HG03280 (cell line): ENCODE data around the gene RUBCNL.

Experiments used
- ATAC-seq: cut with Tn5 transposase; IDR thresholded peaks from one replicate; pipeline ENCODE4 v1.9.1; 2021; ENCODE audit warnings: mild to moderate bottlenecking, moderate library complexity; ENCODE audit not compliant: unreplicated experiment

Gene RUBCNL

DNA sequence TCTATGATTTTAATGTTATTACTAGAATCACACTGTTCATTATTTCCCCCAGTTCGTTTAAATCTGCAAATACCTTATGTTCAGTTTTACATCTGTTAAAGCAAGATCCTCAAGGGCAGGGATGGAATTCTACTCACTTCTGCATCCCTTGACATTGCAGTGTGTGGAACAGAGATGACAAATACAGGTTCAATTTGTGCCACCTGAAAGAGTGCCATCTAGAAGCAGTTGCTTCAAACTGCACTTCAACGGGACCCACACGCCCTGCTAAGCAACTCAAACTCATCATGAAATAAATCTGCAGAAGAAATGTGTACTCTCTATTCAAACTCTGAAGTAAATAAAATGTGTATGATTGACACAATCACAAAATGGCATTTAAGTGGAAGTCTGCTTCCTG is 44.5 kb downstream of the RUBCNL start:
- ATAC-seq, result no peak

DNA sequence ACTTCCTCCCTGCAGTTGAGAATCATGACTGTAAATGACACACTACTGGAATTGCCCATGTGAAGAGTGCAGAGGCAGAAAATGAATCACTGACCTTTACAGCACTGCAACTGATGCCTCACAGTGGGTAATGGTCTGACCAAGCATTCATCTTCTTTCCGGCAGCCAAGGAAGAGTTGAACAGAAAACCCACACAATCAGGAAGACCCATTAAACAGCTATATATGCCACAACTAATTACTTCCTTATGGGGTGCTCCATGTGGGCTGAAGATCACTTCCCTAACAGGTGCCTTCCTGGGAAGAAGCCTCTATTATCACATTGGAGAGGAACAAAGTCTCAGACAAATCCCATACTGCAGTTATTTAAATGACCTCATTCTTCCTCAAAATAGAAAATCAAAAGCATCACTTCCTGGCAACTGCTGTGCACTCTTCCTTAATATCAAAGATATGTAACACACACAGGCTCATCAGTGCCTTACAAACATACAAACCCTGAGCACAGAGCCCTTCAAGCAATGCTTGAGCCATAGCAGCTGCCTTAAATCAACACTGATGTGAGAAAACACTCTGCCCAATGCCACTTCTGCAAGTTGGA is 45.8 kb downstream of the RUBCNL start:
- ATAC-seq, result no peak

DNA sequence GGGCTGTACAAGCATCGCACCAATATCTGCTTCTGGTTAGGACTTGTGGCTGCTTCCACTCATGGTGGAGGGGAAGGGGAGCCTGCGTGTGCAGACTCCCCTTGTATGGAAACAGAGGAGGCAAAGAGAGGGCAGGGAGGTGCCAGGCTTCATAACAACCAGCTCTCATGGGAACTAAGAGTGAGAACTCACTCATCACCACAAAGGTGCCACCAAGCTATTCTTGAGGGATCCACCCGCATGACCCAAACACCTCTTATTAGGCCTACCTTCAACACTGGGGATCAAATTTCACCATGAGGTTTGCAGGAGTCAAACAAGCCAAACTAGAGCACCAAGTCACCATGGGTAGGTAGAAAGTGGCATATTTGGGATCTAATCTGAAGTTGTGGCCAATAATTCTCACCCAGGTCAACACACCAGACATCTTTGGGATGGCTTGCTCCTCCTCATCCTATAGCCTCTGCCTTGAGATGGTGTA is 46.4 kb downstream of the RUBCNL start:
- no peak for ATAC-seq

DNA sequence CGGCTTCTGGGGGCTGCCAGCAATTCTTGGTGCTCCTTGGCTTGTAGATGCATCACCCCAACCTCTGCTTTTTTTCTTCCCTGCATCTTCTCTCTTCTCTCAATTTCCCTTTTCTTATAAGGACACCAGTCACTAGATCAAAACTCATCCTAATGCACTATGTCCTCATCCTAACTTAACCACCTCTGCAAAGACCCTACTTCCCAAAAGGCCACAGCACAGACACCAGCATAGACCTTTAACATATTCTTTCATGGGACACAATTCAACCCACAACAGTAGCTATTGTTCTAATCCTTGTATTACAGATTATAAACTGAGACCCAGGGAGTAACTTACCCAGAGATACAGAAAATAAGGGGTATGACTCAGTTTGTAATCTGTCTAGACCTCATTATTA is 47.0 kb downstream of the RUBCNL start:
- no peak for ATAC-seq

DNA sequence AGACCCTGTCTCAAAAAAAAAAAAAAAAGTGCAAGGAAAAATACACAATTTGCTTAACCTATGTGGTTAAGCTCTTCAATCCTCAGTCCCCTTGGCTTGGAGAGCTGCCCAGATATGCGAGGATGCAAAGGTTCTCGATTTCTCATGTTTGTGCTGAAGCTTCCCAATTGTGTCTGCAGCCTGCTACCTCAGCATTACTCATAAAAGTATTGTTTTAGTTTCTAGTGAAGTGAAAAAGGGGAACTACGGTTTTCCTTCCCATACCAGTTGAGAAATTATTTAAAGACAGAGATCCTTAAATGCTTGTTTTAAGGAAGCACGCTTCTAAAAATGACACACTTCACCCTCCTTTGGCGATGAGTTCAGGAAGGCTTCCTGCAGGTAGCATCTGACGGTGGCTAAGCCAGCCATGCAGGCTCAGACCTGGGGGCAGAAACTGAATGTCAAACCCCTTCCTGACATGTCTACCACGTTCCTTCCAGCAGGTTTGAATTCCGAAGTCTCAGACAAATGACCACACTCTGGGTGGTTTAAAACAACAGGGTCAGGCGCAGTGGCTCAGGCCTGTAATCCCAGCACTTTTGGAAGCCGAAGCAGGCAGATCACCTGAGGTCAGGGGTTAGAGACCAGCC is 47.9 kb downstream of the RUBCNL start:
- ATAC-seq, result no peak

DNA sequence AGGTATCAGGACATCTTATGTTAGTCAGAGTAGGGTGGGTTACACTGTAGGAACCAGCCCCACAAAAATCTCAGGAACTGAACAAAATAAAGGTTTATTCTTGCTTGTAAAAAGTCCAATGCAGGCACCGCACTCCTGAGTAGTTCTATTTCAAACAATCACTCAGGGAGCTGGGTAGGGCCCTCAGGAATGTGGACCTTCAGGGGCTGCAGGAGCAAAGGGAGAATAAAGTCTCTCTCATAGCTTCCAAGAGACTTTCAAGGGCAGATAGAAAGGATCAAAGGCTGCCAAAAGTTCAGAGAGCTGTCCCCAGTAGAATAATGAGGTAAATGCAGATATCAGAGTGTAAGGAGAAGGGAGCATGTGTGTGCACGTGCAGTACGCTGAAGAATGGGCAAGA is 49.4 kb downstream of the RUBCNL start:
- no peak for ATAC-seq

DNA sequence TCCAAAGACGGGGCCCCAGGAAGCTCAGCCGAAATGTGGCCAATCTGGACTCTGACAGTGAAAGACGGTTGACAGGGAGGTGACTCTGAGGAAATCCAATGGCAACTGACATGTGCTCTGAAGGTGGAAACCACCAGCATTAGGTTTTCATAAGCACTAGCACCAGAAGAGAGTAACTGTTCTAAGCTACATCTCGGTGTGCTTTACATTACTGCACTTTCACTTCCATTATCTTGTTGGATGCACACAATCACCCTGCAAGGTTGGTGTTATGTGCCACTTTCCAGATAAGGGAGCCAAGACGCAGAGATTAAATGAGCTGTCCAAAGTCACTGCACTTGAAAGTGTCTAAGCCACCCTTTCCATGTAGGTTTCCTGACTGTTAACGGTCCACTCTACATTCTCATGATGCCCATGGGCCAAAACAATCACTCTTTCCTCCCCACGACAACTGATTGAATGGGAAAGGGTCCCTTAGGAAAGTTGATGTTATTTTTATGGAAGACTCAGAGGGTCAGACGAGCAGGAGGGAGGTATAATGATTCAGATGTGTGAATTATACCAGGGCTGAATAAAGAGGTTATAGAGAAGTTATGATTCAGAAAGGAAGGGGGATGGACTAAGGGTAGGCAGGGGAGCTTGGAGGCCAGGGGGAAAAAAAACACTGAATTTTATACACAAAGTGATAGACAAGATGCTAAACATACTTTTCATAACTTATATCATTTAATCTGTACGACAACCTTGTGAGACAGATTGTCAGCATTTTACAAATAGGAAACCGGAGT is 52.8 kb downstream of the RUBCNL start:
- ATAC-seq, result no peak

DNA sequence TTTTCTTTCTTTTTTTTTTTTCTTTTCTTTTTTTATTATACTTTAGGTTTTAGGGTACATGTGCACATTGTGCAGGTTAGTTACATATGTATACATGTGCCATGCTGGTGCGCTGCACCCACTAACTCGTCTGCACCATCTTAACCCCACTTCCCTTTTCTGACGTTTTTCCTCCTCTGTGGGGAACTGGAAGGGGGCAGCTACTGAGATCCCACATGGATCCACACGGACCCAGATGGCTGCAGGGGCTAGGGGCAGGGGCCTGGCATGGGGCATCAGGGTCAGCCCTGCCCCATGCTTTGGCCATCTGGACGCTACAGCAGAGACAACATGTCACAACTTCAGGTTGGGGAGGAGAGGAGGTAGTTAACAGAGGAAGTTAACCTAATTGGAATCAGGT is 54.3 kb downstream of the RUBCNL start:
- no peak for ATAC-seq

DNA sequence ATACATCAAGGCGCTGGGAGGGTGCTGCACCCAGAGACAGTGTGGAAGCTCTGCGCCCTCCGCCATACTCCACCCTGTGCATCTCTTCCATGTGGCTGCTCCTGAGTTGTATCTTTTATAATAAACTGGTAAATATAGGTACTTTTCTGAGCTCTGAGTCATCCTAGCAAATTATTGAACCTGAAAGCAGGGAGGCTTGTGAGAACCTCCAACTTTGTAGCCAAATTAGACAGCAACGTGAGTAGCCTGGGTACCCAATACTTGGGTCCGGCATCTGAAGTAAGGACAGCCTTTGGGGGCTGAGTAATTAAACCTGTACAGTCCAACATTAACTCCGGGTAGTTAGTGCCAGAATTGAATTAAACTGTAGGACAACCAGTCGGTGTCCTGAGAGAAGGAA is 57.4 kb downstream of the RUBCNL start:
- ATAC-seq, result no peak

DNA sequence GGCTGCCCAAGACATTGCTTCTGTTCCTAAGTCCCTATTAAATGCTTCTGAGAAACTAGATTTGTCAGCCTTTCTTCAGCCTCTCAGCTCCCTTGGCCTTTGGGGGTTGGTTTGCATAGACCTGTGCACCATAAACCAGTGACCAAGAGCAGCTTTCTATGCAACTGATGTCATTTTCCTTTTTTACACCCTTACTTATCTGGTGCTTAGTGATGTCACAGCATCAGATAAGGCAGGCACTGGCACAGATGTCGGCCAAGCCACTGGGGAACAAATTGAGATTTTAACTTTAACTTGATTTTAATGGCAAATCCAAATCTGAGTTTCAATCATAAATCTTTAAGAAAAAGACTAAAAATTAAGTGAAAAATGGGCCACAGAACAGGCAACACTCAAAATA is 59.8 kb downstream of the RUBCNL start:
- ATAC-seq, result no peak

DNA sequence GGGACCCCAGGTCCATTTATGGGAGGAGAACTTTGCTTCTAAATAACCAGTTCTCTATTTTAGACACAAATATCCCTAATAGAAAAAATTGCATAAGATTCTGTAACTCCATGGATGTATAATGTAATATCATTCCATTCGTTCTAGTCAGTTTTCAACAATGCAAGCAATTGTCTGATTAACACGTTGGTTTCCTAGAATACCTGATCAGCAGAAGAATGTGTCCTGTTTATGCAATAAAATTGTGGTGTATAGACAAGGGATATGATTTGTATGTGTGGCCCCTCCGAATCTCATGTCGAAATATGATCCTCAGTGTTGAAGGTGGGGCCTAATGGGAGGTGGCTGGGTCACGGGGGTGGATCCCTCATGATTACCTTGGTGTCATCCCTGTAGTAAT is 62.1 kb downstream of the RUBCNL start:
- ATAC-seq, result no peak

DNA sequence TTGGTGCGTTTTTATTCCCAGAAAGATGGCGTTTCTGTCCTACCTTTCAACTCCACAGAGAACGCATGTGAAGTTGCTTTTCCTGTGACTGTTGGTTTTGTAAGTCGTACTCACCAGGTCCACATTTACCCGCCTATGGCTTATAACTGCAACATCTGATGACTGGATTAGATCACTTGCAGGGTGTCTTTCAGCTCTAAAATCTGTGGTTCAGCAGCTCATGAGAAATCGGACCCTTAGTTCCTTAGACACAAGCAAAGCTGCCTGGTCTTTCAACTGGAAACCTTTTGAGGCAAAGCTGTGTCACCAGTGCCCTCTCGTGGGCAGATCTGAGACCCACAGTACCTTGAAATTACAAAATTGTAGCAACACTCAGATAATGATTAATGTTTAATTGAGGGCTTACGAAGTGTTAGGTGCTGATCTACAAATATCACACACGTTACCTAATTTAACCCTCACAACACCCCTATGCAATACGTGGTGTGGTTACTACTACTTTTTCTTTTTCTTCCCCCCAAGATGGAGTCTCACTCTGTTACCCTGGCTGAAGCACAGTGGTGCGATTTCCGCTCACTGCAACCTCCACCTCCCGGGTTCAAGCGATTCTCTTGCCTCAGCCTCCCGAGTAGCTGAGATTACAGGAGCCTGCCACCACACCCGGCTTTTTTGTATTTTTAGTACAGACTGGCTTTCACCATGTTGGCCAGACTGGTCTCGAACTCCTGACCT is 65.4 kb downstream of the RUBCNL start:
- ATAC-seq, result no peak

DNA sequence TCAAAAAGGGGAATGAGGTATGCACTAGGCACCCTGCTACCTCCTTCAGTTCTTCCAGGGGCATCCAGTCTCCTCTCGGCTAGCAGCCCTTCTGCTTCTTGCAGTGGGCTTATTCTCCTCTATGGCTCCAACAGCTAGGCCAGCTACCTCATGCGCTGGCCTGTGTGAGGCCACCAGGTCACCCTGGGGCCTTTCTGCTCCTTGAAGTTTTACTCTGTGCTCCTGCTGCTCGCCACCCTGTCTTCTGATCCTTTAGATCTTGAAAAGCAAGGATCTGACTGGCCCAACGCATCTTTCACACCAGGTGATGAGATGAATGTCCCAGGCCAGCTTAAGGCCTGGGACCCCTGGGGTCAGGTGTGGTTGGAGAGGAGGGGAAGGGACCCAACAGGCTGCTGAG is 66.2 kb downstream of the RUBCNL start:
- ATAC-seq, result no peak

DNA sequence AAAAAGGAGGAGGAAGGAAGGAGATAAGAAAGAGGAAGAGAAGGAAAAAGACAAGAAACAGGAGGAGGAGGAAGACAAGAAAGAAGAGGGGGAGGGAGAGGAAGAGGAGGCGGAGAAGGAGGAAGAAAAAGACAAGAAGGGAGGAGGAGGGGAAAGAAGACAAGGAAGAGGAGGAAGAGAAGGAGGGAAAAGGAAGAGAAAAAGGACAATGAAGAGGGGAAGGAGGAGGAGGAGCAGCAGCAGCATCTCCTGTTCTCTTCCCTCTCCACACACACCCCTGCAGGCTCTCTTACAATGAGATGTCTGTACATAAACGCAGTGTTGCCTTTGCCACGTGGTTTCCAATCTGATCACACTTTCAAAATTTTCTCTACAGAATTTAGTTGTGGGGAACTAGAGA is 66.6 kb downstream of the RUBCNL start:
- ATAC-seq, result no peak

DNA sequence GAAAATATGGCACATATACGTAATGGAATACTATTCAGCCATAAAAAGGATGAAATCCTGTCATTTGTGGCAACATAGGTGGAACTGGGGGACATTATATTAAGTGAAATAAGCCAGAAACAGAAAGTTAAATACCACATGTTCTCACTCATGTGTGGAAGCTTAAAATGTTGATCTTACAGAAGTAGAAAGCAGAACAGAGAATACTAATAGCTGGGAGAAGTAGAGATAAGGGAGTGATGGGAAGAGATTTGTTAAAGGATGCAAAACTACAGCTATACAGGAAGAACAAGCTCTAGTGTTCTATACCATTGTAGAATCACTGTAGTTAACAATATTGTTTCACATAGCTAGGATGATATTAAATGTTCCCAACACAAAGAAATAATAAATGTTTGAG is 68.1 kb downstream of the RUBCNL start:
- ATAC-seq, result no peak

DNA sequence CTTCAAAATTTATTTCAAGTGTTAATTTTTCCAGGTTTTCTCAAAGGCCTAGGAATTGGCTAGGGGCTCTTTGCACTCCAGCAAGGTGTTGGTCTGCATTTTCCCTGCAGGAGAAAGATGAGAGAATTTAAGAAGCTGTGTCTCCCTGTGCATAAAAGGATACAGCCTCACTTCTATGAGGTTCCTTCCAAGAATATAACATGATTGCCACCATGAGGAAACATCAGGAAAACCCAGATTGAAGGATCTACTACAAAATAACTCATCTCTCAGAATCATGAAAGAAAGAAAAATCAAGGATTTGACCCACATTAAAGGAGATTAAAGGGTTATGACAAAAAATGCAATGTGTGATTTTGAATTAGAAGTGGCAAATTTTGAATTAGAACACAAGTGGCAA is 69.9 kb downstream of the RUBCNL start:
- no peak for ATAC-seq

DNA sequence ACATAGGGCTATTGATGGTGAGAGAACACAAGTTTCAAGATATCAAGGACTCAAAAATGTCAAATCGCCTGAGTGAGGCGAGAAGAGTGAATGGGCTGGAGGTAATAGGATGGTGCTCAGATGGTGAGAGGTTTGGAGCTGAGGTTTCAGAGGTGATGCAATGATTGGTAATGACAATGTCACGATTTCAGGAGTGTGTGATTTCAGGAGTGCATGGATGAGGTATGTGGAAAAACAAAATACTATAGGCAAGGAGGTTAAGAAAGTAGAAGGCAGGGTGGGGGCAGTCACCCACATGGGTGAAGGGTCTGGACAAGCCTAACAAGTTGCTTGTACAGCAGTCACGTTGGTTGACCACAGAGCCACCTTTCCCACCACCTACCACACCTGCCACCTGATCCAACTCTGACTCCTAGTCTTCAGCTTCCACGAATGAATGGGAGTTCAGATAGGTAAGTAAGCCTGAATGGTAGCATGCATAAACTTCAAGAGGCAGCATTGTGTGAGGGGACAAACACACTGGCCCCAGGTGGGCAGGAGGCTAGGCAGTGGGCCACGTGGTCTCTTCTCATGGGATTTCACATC is 71.5 kb downstream of the RUBCNL start:
- ATAC-seq, result no peak

DNA sequence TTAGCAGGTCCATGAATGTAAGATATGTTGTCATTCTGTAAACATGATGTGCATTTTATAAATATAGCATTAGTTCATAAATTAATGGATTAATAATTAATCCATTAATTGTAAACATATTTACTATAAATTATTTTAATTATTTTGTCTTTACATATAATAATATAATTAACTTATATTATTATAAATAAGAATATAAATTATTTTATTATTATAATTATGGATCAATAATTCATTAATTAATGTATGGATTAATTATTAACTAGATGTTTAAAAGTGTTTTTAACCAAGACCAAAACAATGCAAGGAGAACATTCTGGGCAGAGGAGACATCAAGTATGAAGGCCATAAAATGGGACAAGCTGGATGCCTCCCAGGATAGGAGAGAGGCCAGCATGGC is 72.0 kb downstream of the RUBCNL start:
- no peak for ATAC-seq

DNA sequence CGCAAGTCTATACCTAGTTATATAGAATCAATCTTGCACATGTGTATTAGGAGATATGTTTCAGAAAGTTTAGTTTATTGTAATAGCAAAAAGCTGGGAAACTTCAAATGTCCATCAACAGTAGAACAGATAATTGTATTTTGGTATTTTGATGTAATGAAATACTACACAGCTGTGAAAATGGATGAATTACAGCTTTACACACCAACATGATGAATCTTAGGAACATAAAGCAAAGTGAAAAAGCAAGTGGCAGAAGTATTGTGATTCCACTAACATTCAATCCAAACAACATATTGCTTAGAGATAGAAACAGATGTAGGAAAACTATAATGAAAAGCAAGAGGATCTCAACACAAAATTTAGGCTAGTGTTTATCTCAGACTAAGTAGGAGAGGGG is 72.5 kb downstream of the RUBCNL start:
- ATAC-seq, result no peak

DNA sequence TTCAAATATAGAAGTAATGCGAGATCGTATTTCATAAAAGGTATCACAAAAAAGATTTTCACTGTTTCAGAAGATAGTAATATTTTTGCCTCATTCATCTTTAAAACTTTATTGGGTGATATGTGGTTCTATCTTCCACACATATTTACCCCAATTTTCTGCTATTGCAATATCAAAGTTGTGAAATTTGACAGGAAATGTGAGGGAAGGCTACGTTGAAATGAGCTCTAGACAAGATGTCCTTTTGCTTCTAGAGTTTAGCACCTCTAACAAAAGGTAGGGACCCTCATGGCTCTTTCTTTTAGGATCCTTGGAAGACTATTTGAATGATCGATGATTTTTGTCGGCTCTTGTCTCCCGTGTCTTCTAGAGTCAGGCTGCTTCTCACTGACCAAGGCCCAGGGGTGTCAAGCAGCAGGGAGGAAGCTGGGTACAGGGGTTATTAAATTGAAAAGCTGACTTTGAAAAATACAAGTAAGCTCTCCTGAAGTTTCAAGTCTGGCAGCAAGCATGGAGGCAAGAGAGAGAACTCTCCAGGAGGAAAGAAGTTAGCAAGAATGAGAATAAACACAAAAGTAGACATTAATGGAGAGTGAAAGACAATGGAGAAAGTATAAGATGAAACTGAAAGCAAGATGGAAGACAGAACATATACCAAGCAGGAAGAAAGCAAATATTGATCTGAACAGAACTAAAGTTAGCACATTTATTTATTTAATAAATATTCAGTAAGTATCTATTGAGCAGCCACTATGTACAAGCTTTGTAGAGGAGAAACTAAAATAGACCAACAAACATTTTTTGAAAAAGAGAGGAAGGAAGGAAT is 73.4 kb downstream of the RUBCNL start:
- ATAC-seq, result no peak
